ENCODE results near the gene SLBP. TPM values are rescaled to one million over a fixed set of nuclear protein-coding genes. Genes with fewer than 3 reads are reported as not detected.
"Not testable (repeated sequence)": the region's sequence is repeated elsewhere in the genome, so short reads cannot be mapped to it uniquely, and the experiment has no call there.

Gene SLBP
- total RNA-seq, 1 donor from 2014 or later = 12.1 TPM

DNA sequence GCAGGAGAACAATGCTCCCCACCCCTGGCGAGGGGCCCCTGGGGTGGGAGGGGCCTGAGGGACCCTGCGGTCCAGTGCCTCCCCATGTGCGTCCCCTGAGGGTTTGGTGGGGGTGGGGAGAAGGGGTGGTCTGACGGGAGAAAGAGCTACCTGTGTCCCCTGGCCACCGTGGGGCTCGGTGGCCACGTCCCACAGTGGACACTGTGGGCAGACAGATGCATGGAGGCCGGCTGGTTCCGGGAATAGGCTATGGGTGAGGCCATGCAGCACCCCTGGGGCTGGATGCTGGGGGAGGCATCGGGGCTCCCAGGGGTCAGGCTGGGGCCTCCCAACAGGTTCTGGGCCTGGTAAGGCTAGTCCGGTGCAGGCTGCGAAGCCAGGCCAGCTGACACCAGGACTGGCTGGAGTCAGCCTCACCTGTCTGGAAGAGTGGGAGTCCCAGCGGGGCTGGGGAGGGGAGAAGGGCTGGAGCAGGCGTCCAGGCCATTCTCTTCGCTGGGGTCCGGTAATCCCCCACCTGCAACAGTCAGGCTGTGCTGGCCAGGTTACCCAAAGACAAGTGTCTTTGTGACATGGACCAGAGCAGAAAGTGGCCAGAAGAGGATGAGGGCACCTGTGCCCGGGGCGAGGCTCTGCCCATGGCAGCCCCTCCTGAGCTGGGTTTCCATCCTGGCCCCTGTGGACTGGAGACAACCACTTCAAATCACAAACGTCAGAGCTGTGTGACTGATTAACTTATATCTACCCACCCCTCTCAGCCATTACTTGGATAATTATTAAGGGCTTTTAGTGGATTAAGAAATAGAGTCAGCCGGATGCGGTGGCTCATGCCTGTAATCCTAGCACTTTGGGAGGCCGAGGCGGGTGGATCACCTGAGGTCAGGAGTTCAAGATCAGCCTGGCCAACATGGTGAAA, 26.6 kb downstream of the SLBP start:
- no peak for DNase-seq (ENCODE audit: low spot score)
- intact Hi-C loops (cut with DNase I) = no loop called here

DNA sequence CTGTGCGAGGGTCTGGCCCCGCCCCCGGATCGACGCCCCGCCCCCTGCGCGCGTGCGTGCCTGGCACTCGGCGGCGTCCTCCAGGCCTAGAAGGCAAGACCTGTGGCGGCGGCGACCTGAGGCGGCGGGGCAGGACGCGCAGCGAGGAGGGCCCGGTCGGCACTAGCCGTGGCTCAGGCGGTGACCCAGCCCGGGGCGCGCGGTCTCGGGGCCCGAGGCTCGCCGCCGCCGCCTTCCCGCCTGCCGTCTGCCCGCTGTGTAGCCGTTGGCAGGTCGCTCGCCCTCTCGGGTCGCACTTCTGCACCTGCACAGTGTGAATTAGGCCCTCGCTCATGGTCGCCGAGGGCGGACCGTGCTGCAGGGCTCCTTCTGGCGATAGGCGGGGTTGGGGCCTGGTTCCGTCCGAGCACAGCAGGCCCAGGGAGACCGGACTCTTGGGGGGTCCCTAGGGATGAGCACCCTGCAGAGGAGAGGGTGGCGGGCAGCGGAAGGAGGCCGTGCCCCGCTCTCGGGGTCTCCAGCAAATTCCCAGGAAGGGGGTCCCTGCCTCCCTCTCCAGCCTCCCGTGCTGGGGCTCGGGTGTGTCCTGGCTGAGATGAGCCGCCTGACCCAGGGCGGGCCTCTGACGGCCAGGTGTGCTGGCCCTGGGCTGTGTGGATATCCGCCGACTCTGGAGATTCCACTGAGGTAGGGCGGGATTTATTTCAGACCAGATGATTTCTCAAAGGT, 27.4 kb downstream of the SLBP start:
- DNase-seq (ENCODE audit: low spot score) = no peak
- intact Hi-C loops (cut with DNase I) = no loop called here

DNA sequence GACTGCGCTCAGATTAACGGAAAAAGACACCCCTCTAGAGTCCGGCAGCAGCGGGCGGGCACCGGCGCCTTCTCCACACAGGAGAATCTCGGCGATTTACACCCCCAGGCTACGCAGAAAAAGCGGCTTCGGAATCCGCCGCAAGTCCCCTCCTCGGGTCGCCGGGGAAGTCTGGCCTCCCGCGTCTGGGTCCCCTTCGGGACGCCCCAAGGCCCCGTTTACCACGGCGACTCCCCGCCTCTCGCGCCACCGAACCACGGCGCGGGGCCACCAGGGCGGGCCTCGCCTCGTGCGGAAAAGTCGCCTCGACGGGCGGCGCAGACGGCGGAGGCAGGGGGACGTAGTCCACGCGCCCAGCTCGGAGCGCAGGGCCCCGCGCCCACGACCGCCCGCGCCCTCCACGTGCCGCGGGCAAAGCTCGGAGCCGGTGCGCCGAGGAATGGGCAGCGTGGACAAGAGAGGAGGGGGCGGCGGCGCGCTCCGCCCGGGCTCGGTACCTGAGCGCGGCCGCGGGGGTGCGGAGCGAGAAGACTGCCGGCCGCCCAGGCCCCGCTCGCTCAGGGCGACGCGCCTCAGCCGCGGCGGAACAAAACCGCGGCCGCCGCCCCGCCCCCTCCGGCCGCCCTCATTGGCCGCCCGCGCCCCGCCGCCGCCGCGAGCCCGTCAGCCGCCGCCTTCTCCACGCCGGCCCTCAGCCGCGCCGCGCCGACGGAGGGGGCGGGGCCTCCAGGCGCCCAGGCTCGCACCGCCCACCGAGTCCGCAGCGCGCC, 28.2 kb downstream of the SLBP start, which contains the start of gene FAM53A:
TSS of gene FAM53A (minus strand) at position 578 of the 770 bp plus-strand sequence. CDS start 15,572 bp downstream, outside the sequence.
- DNase-seq (ENCODE audit: low spot score) = peak; percentile 95
- intact Hi-C loops (cut with DNase I) = no loop called here

DNA sequence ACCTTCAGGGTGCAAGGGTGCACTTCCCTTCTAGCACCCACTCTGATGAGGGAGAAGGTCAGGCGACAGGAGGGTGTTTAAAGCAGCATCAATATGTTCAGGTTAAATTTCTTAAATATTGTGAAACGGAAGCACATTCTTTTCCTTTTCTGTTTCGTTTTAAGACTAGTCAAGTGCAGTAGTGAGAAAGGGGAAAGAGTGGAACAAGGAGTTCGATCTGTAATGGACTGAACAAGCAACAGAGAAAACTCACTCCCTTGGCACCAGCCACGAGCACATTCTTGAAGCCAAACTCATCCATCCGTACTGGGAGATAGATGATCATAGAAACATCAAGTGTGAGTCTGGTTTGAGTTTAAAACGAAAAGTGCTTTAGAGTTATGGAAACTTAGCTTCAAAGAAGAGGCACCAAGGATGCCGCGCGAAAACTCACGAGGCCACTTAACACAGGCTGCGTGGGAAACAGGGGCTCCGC, 28.8 kb downstream of the SLBP start:
- no peak for DNase-seq (ENCODE audit: low spot score)

DNA sequence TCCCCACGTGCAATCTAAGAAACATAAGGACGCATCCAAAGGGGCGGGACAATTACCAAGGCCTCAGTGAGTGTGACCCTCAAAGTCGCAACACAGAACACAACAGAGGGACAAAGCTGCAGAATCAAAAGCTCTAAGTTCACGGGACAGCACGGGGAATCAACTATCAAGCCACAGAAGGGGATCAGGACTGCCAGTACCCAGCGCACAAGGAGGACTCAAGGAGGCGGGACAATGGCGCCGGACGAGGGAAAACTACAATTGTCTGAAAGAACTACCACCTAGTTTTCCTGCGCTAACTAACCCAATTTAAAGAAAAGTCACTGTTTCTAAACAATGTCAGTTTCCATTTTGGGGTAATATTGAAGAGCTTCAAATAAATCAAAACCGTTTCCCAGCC, 29.3 kb downstream of the SLBP start:
- no peak for DNase-seq (ENCODE audit: low spot score)
- intact Hi-C loops (cut with DNase I) = no loop called here

More for the DNA sequence above, 28.8 kb downstream of the SLBP start:
- intact Hi-C loops (cut with DNase I) = no loop called here

DNA sequence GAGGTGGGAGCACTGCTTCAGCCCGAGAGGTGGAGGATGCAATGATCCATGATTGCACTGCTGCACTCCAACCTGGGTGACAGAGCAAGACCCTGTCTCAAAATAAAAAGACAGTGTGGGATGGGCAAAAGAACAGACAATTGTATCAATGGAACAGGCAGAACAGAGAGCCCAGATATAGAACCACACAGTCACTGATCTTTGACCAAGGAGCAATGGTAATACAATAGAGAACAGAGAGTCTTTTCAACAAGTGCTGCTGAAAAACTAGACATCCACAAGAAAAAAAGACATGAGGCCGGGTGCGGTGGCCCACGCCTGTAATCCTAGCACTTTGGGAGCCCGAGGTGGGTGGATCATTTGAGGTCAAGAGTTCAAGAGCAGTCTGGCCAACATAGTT, 33.9 kb downstream of the SLBP start:
- intact Hi-C loops (cut with DNase I) = no loop called here
- no peak for DNase-seq (ENCODE audit: low spot score)

DNA sequence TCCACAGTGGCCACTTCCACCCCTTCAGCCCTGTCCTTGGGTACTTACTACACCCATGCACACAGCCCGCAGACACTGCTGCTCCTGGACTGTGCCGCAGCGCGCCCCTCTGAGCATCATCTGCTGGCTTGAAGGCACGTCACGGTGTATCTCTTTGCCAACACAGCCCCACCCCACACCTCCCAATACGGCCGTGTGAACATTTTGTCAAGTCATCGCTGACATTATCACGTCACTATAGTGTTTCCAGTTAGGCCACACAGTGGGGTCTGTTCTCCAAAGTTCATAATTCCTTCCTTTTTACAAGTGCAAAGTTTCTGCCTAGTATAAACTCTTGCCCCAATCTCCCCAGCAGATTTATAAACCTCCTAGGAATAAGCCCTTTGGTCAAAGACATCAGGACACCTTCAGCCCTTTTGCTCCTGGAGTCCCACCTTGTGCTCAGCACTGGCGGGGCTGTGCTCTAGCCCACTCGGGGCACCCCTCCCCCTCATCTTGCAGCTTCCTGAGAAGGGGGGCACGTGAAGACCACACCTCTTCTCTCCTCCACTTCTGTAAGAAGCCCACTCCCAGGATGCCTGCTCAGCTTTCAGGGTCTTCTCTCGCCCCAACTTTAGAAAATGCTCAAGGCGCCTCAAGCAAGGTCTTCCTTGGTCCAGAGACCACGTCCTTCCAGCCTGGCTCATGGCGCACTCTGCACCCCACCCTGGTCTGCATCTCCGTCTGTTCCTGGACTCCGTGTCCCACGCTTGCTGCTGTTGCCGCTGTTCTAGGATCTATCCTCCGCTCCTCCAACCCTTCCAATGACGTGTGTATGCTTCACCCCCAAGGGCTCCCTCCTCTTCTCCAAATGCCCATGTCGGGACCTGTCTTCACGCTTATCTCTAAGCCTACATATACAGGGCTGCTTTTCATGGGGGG, 35.3 kb downstream of the SLBP start:
- intact Hi-C loops (cut with DNase I) = no loop called here
- DNase-seq (ENCODE audit: low spot score) = no peak

DNA sequence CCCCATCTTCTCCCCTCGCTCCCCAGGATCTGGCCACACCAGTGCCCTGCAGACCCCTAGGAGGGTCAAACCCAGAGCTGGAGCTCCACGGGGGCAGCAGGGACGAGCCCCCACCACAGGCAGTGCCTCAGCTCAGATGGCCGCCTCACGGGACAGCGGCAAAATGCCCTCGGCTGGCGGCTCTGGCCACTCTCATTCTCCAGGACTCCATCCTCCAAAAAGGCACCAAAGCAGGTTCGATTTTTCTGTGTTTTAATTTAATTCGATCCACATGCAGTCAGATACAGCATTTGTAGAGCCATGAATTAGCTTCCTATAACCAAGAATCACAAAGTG, 36.3 kb downstream of the SLBP start:
- intact Hi-C loops (cut with DNase I) = no loop called here
- DNase-seq (ENCODE audit: low spot score) = no peak

DNA sequence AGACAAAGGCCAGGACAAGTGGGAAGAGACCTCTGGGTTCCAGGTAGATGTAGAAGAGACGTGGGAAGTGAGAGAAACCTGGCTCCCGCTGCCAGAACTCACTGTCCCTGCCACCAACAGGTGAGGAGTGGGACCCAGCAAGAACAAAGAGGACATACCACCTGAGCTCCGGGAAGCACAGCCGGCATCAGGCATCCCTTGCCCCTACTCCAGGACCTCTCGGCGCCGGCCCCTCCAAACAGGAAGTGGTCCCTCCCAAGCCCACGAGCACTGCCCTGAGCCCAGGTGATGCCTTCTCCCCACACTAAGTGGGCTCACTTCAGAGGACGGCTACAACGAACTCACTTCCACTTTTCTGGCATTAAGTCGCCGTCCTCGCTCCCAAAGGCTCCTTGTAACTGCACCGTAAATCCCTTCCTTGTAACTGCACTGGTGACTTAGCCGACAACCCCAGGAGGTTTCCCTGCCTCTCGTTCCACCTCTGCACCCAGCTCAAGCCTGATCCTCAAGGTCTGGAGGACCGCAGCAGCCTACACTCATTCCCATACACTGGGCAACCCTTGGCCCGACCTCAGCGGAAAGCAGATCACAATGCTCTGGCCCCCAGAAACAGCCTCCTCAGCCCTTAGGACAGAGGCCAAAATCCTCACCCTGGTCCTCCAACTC, 36.9 kb downstream of the SLBP start:
- intact Hi-C loops (cut with DNase I) = no loop called here
- DNase-seq (ENCODE audit: low spot score) = no peak

DNA sequence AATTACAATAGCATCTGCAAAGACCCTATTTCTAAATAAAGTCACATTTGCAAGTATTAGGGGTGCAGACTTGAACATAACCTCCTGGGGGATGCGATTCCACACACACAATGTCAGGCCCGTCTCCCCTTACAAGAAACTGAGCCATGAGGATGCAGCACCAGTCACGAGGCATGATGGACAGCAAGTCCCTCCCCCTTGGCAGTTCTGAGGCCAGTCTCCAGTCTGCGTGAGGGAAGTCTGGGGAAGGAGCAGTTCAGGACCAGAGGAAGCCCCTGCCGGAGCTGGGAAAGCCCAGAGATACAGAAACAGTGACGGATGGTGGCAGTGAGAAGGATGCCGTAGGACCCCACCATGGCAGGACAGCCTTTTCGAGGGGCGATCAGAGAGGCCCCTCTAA, 37.4 kb downstream of the SLBP start:
- no peak for DNase-seq (ENCODE audit: low spot score)
- intact Hi-C loops (cut with DNase I) = no loop called here

DNA sequence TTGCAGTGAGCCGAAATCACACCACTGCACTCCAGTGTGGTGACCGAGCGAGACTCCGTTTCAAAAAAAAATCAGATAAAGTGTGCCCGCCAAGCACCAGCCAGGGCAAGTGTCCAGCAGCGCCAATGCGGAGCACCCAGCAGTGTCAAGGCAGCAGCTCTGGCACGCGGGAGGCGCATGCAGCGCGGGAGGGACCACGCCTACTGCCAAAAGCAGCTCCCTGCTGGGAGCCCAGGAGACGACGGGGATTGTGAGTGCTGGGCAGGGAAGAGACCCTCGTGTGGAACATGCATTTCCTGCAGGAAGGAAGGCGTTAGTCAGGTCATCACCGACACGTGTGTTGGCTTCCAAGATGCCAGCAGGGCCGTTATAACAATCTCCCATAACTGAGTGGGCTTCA, 38.4 kb downstream of the SLBP start:
- intact Hi-C loops (cut with DNase I) = no loop called here
- DNase-seq (ENCODE audit: low spot score) = no peak

DNA sequence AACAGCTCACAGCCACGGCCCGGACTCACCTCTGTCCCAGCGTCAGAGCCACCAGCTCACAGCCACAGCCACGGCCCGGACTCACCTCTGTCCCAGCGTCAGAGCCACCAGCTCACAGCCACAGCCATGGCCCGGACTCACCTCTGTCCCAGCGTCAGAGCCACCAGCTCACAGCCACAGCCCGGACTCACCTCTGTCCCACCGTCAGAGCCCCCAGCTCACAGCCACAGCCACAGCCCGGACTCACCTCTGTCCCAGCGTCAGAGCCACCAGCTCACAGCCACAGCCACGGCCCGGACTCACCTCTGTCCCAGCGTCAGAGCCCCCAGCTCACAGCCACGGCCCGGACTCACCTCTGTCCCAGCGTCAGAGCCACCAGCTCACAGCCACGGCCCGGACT, 41.1 kb downstream of the SLBP start:
- DNase-seq (ENCODE audit: low spot score); intact Hi-C loops (cut with DNase I): not testable (repeated sequence)

DNA sequence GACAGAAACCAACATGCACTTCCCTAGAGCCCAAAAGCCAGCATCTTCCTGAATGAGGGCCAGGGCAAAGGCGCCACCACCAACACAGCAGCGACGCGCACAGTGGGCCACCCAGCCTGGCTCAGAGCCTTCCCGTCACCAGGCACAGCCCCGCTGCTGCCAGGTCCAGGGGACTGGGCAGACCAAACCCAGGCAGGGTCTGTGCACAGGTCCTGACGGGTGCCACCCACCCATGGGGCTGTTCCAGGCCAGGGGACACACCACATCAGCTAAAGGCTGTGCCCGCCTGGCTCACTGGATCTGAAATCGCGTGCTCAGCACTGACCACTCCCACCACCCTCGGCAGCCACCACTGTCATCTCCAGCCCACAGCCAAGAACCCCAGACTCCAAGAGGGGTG, 41.8 kb downstream of the SLBP start:
- DNase-seq (ENCODE audit: low spot score) = no peak
- intact Hi-C loops (cut with DNase I) = no loop called here

DNA sequence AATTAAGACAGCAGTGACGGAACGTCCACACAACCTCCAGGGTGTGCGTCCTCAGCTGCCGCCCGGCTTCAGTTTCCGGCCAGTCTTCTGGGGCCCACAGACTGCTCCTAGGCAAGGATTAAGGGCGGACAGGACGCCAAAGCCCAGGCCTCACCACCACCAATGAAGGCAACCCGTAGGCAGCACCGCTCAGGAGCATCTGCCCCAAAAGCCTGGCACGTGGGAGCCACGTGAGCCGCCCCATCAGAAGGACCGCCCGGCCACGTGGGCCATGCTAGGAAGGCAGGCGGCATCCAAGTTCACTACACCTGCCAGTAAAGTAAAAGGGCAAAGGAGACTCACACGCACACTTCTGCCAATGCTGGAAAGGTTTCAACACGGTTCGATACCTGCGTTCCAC, 42.3 kb downstream of the SLBP start:
- intact Hi-C loops (cut with DNase I) = no loop called here
- DNase-seq (ENCODE audit: low spot score) = no peak

DNA sequence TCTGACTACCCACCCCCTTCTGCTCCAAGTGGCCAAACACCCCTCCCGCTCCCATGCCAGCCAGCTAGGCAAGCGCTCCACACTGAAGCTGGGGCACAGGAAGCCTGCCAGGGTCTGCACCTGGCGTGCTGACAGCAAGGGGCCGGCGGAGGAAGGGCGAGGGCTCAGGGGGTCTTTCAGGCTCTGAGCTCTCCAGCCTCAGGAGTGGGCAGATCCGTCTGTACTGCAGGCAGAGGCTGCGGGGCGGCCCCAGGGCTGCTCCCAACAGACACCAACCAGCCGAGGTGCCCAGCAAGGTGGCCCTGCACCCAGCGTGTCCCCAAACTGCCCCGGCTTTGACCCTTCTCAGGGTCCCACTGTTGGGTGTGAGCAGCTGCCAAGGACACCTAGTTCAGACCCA, 42.8 kb downstream of the SLBP start:
- DNase-seq (ENCODE audit: low spot score) = no peak
- intact Hi-C loops (cut with DNase I) = no loop called here

DNA sequence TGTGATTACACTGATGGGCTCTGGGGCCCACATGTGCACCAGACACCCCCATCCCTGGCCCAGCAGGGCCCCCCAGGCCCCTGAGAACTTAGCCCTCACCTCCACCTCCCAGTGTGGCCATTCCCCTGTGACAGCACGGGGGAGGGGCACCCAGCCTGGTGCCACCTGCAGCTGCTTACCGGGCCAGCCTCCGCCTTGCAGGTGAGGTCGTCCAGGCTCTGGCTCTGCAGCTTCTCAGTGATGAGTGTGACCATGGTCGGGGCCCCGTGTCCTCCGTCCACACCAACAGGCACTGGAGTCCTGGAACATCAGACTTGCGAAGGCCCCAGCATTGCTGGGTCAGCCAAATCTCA, 43.7 kb downstream of the SLBP start:
- intact Hi-C loops (cut with DNase I) = no loop called here

DNA sequence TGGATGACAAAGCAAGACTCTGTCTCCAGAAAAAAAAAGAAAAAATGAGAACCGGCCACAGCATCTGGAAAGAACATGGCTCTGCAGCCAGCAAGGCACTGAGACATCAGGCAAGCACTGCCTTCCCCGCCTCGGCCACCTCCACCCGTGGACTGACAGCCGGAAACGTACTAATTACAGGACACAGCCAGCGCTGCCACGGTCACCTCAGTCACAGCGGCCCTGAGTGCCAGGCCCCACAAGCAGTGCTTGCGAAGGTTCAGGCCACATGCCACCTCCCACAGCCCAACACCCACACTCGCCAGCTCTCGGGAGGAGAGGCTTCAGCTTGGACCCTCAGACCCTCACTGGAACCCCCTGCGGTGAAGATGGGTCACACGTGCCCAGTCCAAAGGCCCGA, 44.8 kb downstream of the SLBP start:
- intact Hi-C loops (cut with DNase I) = no loop called here
- no peak for DNase-seq (ENCODE audit: low spot score)

More for the DNA sequence above, 43.7 kb downstream of the SLBP start:
- no peak for DNase-seq (ENCODE audit: low spot score)

DNA sequence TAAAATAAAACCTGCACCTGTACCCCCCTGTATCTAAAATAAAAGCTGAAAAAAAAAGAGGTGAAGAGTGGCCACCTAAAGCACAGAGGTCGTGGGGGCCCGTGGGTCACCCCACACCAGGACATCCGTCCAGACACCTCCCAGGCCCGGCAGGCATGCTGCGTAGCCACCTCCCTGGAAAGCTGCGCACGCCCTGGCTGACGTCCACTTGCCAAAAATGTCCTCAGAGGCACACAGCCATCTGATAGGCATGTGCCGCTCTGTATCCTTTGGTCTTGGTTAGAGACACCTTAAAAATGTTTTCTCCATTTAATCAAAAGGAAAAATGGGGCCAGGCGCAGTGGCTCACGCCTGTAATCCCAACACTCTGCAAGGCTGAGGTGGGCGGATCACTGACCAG, 45.7 kb downstream of the SLBP start:
- DNase-seq (ENCODE audit: low spot score) = peak; percentile 84
- intact Hi-C loops (cut with DNase I) = no loop called here

DNA sequence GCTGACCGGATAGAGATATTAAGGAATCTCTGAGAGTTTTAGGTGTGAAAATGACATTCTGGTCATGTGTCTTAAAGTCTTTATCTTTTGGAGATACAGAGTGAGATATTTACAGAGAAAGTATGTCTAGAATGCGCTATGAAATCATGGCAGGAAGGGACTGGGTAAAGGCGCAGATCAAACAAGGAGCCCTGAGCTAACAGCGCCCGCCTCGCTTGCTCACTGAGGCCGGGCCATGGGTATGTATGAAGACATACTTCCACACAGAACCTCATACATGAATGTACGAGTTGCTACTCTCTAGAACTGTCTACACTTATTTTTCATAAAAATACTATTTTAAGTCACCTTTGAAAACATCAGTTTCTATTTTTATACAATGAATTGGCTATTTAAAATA, 48.0 kb downstream of the SLBP start:
- DNase-seq (ENCODE audit: low spot score) = no peak
- intact Hi-C loops (cut with DNase I) = no loop called here
